ENCODE data around the gene ITGB4. TPM values are rescaled to one million over a fixed set of nuclear protein-coding genes. Genes with fewer than 3 reads are reported as not detected.

The ITGB4 gene
- total and polyA plus RNA-seq, 10 of the 15 experiments (the other 5 are each of a cell fraction or from before 2014, with no cell fraction given) = 0.06 to 1.6 (median 0.27) TPM; not detected in 2

GRCh38 chr17:75767881-75768280, 46.6 kb downstream of the ITGB4 start (continued):
- no peak for TF ChIP-seq ATF2 (IDR thresholded peaks at IDR 0.05; ENCODE audit: low read length)
- no peak for TF ChIP-seq HDAC6 (IDR thresholded peaks at IDR 0.05; ENCODE audit: unreplicated experiment)
- TF ChIP-seq MEF2B (IDR thresholded peaks at IDR 0.05; ENCODE audit: partially characterized antibody, poor library complexity, severe bottlenecking) = no peak
- no peak for TF ChIP-seq GATAD2B (conservative IDR thresholded peaks at IDR 0.05; ENCODE audit: low read depth)

- Histone ChIP-seq H3K79me2 (ENCODE audit: control insufficient read depth, insufficient read depth, low read length) (no peaks in the 10 kb centered on the region), H2AFZ (ENCODE audit: control insufficient read depth, low read depth, low read length) (no peak overlapping the region), H3K36me3 (ENCODE audit: control insufficient read depth in 2 of 2, insufficient read depth in 2 of 2, low read length in 1 of 2) (no peaks in the 10 kb centered on the region), H3K4me2 (ENCODE audit: control insufficient read depth, insufficient read depth) (no peak overlapping the region), H3K27ac (ENCODE audit: control insufficient read depth, insufficient read depth) (no peak overlapping the region), H3K27me3 (replicated peaks in 1 of 2; ENCODE audit: control insufficient read depth in 2 of 2, insufficient read depth in 2 of 2, low read length in 1 of 2) (no peaks in the 10 kb centered on the region), H3K9me3 (replicated peaks; ENCODE audit: control insufficient read depth, insufficient read depth, low read length) (no peaks in the 10 kb centered on the region), H3K9ac (ENCODE audit: control insufficient read depth, insufficient read depth, low read length) (no peak overlapping the region), H3K4me1 (ENCODE audit: control insufficient read depth, insufficient read depth, low read length) (peaks cover 1% of the 10 kb centered on the region), H4K20me1 (ENCODE audit: control insufficient read depth, insufficient read depth) (no peaks in the 10 kb centered on the region), H3K4me3 (no peak overlapping the region)
- intact Hi-C loops (cut with micrococcal nuclease; ENCODE audit: unreplicated experiment) (no loop called here), in situ Hi-C loops (cut with MboI) (no loop called here)
- ATAC-seq = no peak
- ChIA-PET SMC1A (ENCODE audit: uncharacterized antibody, unreplicated experiment) (no interaction called here), RAD21 (ENCODE audit: unreplicated experiment) (interaction anchor here (1.1 kb wide), 1 partner anchor 85 kb away, joined by 3 read pairs; the partner anchor contains the start of gene WBP2), POLR2A (interaction anchor here (0.7 to 1.3 kb wide), 2 partner anchors 11 to 78 kb away, joined by 3 to 4 read pairs; no protein-coding TSS in a partner anchor), CTCF (interaction anchor here (0.8 to 1.1 kb wide), 4 partner anchors 14 to 80 kb away, joined by 3 read pairs; no protein-coding TSS in a partner anchor)
- no peak for FAIRE-seq
- no peak for DNase-seq (ENCODE audit: low read depth, low spot score)
- BruUV-seq (replicated peaks) = no TSS peak
- whole genome bisulfite sequencing (ENCODE audit: insufficient coverage, insufficient replicate concordance, low lambda C conversion rate, missing lambda C conversion rate) = 85% methylated on average over 3 of the region's 3 CpGs
- TF ChIP-seq STAT1 (conservative IDR thresholded peaks at IDR 0.05) = no peak
- TF ChIP-seq FOXM1 (IDR thresholded peaks at IDR 0.05; ENCODE audit: low read depth, low read length) = no peak
- no peak for TF ChIP-seq ZBTB4 (CRISPR knock-in tag; IDR thresholded peaks at IDR 0.05)
- no peak for TF ChIP-seq POLR2AphosphoS5 (IDR thresholded peaks at IDR 0.05; ENCODE audit: low read length)
- TF ChIP-seq SPI1 (IDR thresholded peaks at IDR 0.05; ENCODE audit: borderline replicate concordance, insufficient read depth, low read depth, low read length) = no peak
- no peak for TF ChIP-seq NFYB (IDR thresholded peaks at IDR 0.05; ENCODE audit: insufficient read depth, low read depth, low read length)
- TF ChIP-seq CHD4 (IDR thresholded peaks at IDR 0.05) = no peak
- TF ChIP-seq KDM1A (IDR thresholded peaks at IDR 0.05; ENCODE audit: borderline replicate concordance) = no peak
- no peak for TF ChIP-seq REST (IDR thresholded peaks at IDR 0.05; ENCODE audit: low read depth, low read length)
- no peak for TF ChIP-seq PKNOX1 (IDR thresholded peaks at IDR 0.05)
These were observed 48.3 kb downstream of the ITGB4 start for GRCh38 chr17:75769536-75769935.
